ENCODE measurements around the gene GRID2.
"Not testable (repeated sequence)": the region's sequence is repeated elsewhere in the genome, so short reads cannot be mapped to it uniquely, and the experiment has no call there.

Gene GRID2

GRCh38 chr4:93302310-93302709 lies 998.5 kb downstream of the GRID2 start:
- DNase-seq (ENCODE audit: low read depth, low spot score) = no peak

GRCh38 chr4:93303440-93303839 lies 999.7 kb downstream of the GRID2 start:
- DNase-seq (ENCODE audit: low read depth, low spot score) = no peak

GRCh38 chr4:93312299-93312698 lies 1008.5 kb downstream of the GRID2 start:
- DNase-seq (ENCODE audit: low read depth, low spot score) = no peak

- no peak for DNase-seq (ENCODE audit: low read depth, low spot score)
Observed at GRCh38 chr4:93313197-93313596, 1009.4 kb downstream of the GRID2 start.

- no peak for DNase-seq (ENCODE audit: low read depth, low spot score)
Observed at GRCh38 chr4:93317057-93317456, 1013.3 kb downstream of the GRID2 start.

GRCh38 chr4:93317561-93317960 lies 1013.8 kb downstream of the GRID2 start:
- no peak for DNase-seq (ENCODE audit: low read depth, low spot score)

- DNase-seq (ENCODE audit: low read depth, low spot score) = no peak
Observed at GRCh38 chr4:93319041-93319440, 1015.3 kb downstream of the GRID2 start.

GRCh38 chr4:93320356-93320755 lies 1016.6 kb downstream of the GRID2 start:
- no peak for DNase-seq (ENCODE audit: low read depth, low spot score)

- DNase-seq (ENCODE audit: low read depth, low spot score) = no peak
Observed at GRCh38 chr4:93327346-93327745, 1023.6 kb downstream of the GRID2 start.

- DNase-seq (ENCODE audit: low read depth, low spot score) = no peak
Observed at GRCh38 chr4:93334003-93334402, 1030.2 kb downstream of the GRID2 start.

- no peak for DNase-seq (ENCODE audit: low read depth, low spot score)
Observed at GRCh38 chr4:93337196-93337595, 1033.4 kb downstream of the GRID2 start.

- no peak for DNase-seq (ENCODE audit: low read depth, low spot score)
Observed at GRCh38 chr4:93342738-93343137, 1039.0 kb downstream of the GRID2 start.

- no peak for DNase-seq (ENCODE audit: low read depth, low spot score)
Observed at GRCh38 chr4:93346840-93347239, 1043.1 kb downstream of the GRID2 start.

GRCh38 chr4:93348896-93349295 lies 1045.1 kb downstream of the GRID2 start:
- DNase-seq (ENCODE audit: low read depth, low spot score) = no peak

- no peak for DNase-seq (ENCODE audit: low read depth, low spot score)
Observed at GRCh38 chr4:93351846-93352245, 1048.1 kb downstream of the GRID2 start.

GRCh38 chr4:93355411-93355810 lies 1051.6 kb downstream of the GRID2 start:
- no peak for DNase-seq (ENCODE audit: low read depth, low spot score)

GRCh38 chr4:93359586-93359985 lies 1055.8 kb downstream of the GRID2 start:
- no peak for DNase-seq (ENCODE audit: low read depth, low spot score)

GRCh38 chr4:93366169-93366755 lies 1062.5 kb downstream of the GRID2 start:
- DNase-seq (ENCODE audit: low read depth, low spot score) = not testable (repeated sequence)

GRCh38 chr4:93368968-93369367 lies 1065.2 kb downstream of the GRID2 start:
- DNase-seq (ENCODE audit: low read depth, low spot score) = no peak

- no peak for DNase-seq (ENCODE audit: low read depth, low spot score)
Observed at GRCh38 chr4:93370256-93370655, 1066.5 kb downstream of the GRID2 start.

- DNase-seq (ENCODE audit: low read depth, low spot score) = no peak
Observed at GRCh38 chr4:93373893-93374860, 1070.4 kb downstream of the GRID2 start.

GRCh38 chr4:93384241-93384640 lies 1080.5 kb downstream of the GRID2 start:
- DNase-seq (ENCODE audit: low read depth, low spot score) = no peak

GRCh38 chr4:93384887-93385286 lies 1081.1 kb downstream of the GRID2 start:
- DNase-seq (ENCODE audit: low read depth, low spot score) = no peak

Measured in ELF-1 (cell line).